Stomach (tissue), 9 donors: ENCODE measurements around the gene PCDH9. TPM values are rescaled to one million over a fixed set of nuclear protein-coding genes. Genes with fewer than 3 reads are reported as not detected.

ENCODE experiments used
- DNase-seq, 2 donors: peaks; one replicate each; pipeline versions ENCODE4 v3.0.0 to v3.0.0-alpha.2; 2013 to 2019
- H3K27ac ChIP-seq, 5 donors: fragments of 200-600 bp in 4 of 5; sonication (generic) in 4 of 5; one replicate each; pipeline ENCODE4 v1.5.1; 2013 to 2019; ENCODE audit warnings: mild to moderate bottlenecking in 1 of 5, moderate library complexity in 1 of 5
- H3K27me3 ChIP-seq, 3 donors: fragments of 200-600 bp; sonication (generic); one replicate each; pipeline ENCODE4 v1.5.1; 2017 to 2019; ENCODE audit warnings: mixed run types in 1 of 3
- H3K36me3 ChIP-seq, 4 donors: fragments of 200-600 bp; sonication (generic); 1 replicate in 3 of 4; 2 replicates in 1 of 4; pipeline ENCODE4 v1.5.1; 2016 to 2019
- H3K4me1 ChIP-seq, 4 donors: fragments of 200-600 bp; sonication (generic); one replicate each; pipeline ENCODE4 v1.5.1; 2016 to 2019
- H3K4me3 ChIP-seq, 4 donors: fragments of 200-600 bp; sonication (generic) in 3 of 4; one replicate each; pipeline ENCODE4 v1.5.1; 2016 to 2019; ENCODE audit warnings: mild to moderate bottlenecking in 1 of 4
- H3K9me3 ChIP-seq, 4 donors: fragments of 200-600 bp; sonication (generic); one replicate each; pipeline ENCODE4 v1.5.1; 2016 to 2019
- CTCF ChIP-seq, 7 experiments: fragments of 450-650 bp in 4 of 7; fragments of 200-600 bp in 3 of 7; sonication (generic) in 3 of 7; IDR thresholded peaks; one replicate each; pipeline ENCODE4 v1.5.1; 2016 to 2019; ENCODE audit warnings: antibody characterized with exemption in 7 of 7, control low read depth in 2 of 7, mild to moderate bottlenecking in 1 of 7
- EP300 ChIP-seq: sonication (generic); formaldehyde crosslinking; IDR thresholded peaks from one replicate; pipeline ENCODE4 v1.6.1; 2017; ENCODE audit warnings: antibody characterized with exemption
- POLR2A ChIP-seq, 4 donors: fragments of 450-650 bp; IDR thresholded peaks; one replicate each; pipeline ENCODE4 v1.6.1; 2016; ENCODE audit warnings: antibody characterized with exemption in 4 of 4, control low read depth in 2 of 4, mild to moderate bottlenecking in 1 of 4, moderate library complexity in 1 of 4
- POLR2AphosphoS5 ChIP-seq, 3 donors: sonication (generic); formaldehyde crosslinking; IDR thresholded peaks; one replicate each; pipeline ENCODE4 v1.6.1; 2016; ENCODE audit warnings: antibody characterized with exemption in 3 of 3
- WGBS, 5 donors: extraction: QIAGEN DNeasy Blood & Tissue Kit in 3 of 5; methylation state at CpG; one replicate each; pipeline versions ENCODE4 v1.1.5 to v1.1.7; 2013 to 2018; 5-methylcytosine and 5-hydroxymethylcytosine counted together
- intact Hi-C: fragments of 100-400 bp; cut with DNase I; formaldehyde crosslinking; loops from one replicate; pipeline ENCODE4 v1.15.1; 2023; ENCODE audit warnings: low total_unique reads
- polyA plus RNA-seq, 3 donors: library from polyadenylated mRNA; stranded (reverse); fragments of 200-250 nt; gene quantifications; one replicate each; pipeline ENCODE4 v1.2.3, GENCODE V29; 2013
- total RNA-seq, 5 donors: library from RNA; depleted of rRNA; stranded (reverse); fragments of >200 nt; gene quantifications; one replicate each; pipeline versions ENCODE4 v1.1.0 to v1.2.3, GENCODE V29; 2014 to 2016
- donor health status: healthy with polysubstance abuse.
- donor health status: Bipolar disorder and iron deficiency.
- donor health status: healthy.

PCDH9 gene
- total and polyA plus RNA-seq, 8 donors: 0.40 to 36.2 (median 3.7) TPM

- DNase-seq: no peak
- H3K36me3 ChIP-seq: no peaks in the 10 kb centered on the region
- intact Hi-C loops: no loop called here
- no peaks in the 10 kb centered on the region for H3K9me3 ChIP-seq
- H3K4me3 ChIP-seq: no peak overlapping the region
- TF ChIP-seq POLR2A (IDR thresholded peaks at IDR 0.05) (no peak), POLR2AphosphoS5 (IDR thresholded peaks at IDR 0.05) (no peak), EP300 (no peak), CTCF (IDR thresholded peaks at IDR 0.05) (no peak)
- H3K4me1 ChIP-seq: no peaks in the 10 kb centered on the region
- no peaks in the 10 kb centered on the region for H3K27me3 ChIP-seq
- H3K27ac ChIP-seq: no peak overlapping the region
Observed at GRCh38 chr13:66339214-66339613, 890.9 kb downstream of the PCDH9 start.

DNA sequence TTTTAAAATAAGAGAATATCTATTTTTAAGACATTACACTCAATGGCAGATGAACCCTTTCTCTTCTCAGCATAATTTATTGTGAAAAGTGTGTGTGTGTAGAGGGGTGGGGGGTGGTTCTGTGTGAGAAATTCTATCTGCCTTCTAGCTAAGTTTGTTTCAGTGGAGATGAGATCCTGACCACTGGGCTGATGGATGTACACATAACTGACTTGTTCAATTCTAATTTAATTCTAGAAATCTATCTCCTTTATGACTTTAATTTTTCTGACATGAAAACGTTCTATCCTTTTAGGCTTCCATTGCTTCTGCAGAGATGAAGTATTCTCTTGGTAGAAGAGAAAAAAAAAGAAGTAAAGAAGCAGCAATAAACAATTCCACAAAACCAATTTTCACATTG, 891.6 kb downstream of the PCDH9 start:
- Histone ChIP-seq H3K27me3 (no peaks in the 10 kb centered on the region), H3K4me1 (no peaks in the 10 kb centered on the region), H3K36me3 (no peaks in the 10 kb centered on the region), H3K27ac (no peak overlapping the region), H3K4me3 (no peak overlapping the region), H3K9me3 (no peaks in the 10 kb centered on the region)
- no peak for DNase-seq
- TF ChIP-seq CTCF (IDR thresholded peaks at IDR 0.05): no peak
- TF ChIP-seq POLR2A (IDR thresholded peaks at IDR 0.05): no peak
- TF ChIP-seq EP300: no peak
- TF ChIP-seq POLR2AphosphoS5 (IDR thresholded peaks at IDR 0.05): no peak
- intact Hi-C loops: no loop called here
- 51 to 63% (median 56%) methylated on average over 1 of the region's 1 CpG for WGBS, 5 donors

DNA sequence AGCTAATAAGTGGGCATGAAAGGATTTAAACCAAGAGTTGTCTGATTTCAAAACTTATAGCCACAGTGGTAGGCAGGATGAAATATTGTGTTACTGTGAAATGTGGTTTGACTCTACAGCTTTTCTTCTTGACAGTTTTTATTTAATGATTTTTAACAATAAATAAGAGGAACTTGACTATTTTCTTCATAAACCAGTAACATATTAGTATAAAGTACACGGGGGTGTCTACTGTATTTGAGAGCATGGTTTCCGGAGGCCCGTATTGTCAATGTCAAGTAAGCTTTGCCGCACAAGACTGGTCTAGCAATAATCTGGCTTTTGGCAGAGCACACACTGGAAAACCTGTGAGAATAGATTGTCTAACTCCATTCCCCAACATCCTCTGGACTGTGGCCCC, 894.5 kb downstream of the PCDH9 start:
- TF ChIP-seq CTCF (IDR thresholded peaks at IDR 0.05) (no peak), EP300 (no peak)
- Histone ChIP-seq H3K27ac (no peak overlapping the region), H3K9me3 (no peaks in the 10 kb centered on the region), H3K4me1 (peaks cover 0 to 13% (median 0%) of the 10 kb centered on the region in 4 donors), H3K27me3 (no peaks in the 10 kb centered on the region), H3K4me3 (no peak overlapping the region), H3K36me3 (no peaks in the 10 kb centered on the region)
- no peak for DNase-seq
- intact Hi-C loops: no loop called here
- 88 to 95% (median 91%) methylated on average over 4 of the region's 4 CpGs for WGBS, 5 donors

DNA sequence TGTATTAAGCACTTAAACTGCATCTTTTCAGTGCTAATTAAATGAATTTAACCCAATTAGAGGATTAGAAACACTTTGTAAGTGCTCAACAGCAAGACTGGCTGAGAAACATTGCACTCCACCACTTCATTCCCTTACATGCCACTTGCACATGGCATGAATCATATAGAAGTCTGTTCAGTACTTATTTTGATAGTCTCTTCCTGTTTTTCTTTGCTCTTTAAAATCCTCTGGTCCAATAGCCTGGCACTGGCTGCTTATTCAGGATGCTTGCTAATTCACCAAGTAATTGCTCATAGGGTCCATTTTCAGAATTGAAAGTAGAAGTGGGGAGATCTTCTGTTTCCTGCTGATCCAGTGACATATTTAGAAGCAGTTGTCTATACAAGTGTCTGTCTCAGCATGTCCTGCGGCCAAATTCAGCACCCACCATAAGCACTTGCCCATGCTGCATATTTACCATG, 900.1 kb downstream of the PCDH9 start:
- Histone ChIP-seq H3K27me3 (no peaks in the 10 kb centered on the region), H3K9me3 (no peaks in the 10 kb centered on the region), H3K4me1 (peaks cover 0 to 13% (median 0%) of the 10 kb centered on the region in 4 donors), H3K36me3 (no peaks in the 10 kb centered on the region), H3K27ac (no peak overlapping the region), H3K4me3 (no peak overlapping the region)
- TF ChIP-seq CTCF (IDR thresholded peaks at IDR 0.05) (no peak), EP300 (no peak), POLR2AphosphoS5 (IDR thresholded peaks at IDR 0.05) (no peak), POLR2A (IDR thresholded peaks at IDR 0.05) (no peak)
- intact Hi-C loops: no loop called here
- no peak for DNase-seq
- 50 to 87% (median 76%) methylated on average over 1 of the region's 1 CpG for WGBS, 5 donors
